ENCODE results near the gene TENM4. TPM values are rescaled to one million over a fixed set of nuclear protein-coding genes. Genes with fewer than 3 reads are reported as not detected.

The TENM4 gene
- polyA plus RNA-seq, 2 of the 4 experiments (the other 2 are of a cell fraction) = 0.06 to 0.31 TPM

DNA sequence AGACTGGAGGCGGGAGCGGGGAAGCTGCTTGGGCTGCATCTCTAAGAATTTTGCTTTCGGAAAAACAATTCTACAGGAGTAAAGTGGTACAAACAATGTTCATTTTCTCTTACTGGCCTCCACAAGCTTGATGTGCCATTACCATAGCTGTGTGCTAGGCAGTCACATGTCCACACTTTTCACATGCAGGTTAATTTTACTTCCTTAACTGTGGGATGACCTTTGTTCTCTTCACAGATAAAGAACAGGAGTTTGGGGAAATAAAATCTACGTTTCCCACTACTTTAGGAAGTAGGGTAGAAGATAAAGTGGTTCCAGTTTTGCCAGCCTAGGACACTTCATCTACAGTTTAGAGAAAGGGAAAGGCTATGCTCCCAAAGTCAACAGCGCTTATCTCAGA lies 539.0 kb downstream of the TENM4 start:
- ATAC-seq (no peak), FAIRE-seq (no peak), DNase-seq (ENCODE audit: low read depth in 1 of 2, low spot score in 1 of 2) (no peak)
- POLR2A ChIA-PET = no interaction called here
- 81% methylated on average over 5 of the region's 5 CpGs for WGBS (ENCODE audit: missing lambda C conversion rate)
- CTCF ChIA-PET = interaction anchor here (1.1 to 3.6 kb wide), 5 partner anchors 9 to 256 kb away, joined by 3 to 14 read pairs (median 5); no protein-coding TSS in a partner anchor
- no peak overlapping the region for H3K27ac ChIP-seq
- no peak overlapping the region for H3K4me3 ChIP-seq
- TF ChIP-seq NFE2L2 (conservative IDR thresholded peaks at IDR 0.05; ENCODE audit: low read length) = no peak
- no peak for TF ChIP-seq SREBF2 (IDR thresholded peaks at IDR 0.05)
- no peak for TF ChIP-seq FOSB (CRISPR knock-in tag; IDR thresholded peaks at IDR 0.05)
- TF ChIP-seq, protein P1, sequence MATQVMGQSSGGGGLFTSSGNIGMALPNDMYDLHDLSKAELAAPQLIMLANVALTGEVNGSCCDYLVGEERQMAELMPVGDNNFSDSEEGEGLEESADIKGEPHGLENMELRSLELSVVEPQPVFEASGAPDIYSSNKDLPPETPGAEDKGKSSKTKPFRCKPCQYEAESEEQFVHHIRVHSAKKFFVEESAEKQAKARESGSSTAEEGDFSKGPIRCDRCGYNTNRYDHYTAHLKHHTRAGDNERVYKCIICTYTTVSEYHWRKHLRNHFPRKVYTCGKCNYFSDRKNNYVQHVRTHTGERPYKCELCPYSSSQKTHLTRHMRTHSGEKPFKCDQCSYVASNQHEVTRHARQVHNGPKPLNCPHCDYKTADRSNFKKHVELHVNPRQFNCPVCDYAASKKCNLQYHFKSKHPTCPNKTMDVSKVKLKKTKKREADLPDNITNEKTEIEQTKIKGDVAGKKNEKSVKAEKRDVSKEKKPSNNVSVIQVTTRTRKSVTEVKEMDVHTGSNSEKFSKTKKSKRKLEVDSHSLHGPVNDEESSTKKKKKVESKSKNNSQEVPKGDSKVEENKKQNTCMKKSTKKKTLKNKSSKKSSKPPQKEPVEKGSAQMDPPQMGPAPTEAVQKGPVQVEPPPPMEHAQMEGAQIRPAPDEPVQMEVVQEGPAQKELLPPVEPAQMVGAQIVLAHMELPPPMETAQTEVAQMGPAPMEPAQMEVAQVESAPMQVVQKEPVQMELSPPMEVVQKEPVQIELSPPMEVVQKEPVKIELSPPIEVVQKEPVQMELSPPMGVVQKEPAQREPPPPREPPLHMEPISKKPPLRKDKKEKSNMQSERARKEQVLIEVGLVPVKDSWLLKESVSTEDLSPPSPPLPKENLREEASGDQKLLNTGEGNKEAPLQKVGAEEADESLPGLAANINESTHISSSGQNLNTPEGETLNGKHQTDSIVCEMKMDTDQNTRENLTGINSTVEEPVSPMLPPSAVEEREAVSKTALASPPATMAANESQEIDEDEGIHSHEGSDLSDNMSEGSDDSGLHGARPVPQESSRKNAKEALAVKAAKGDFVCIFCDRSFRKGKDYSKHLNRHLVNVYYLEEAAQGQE (IDR thresholded peaks at IDR 0.05) = no peak
- no peak for TF ChIP-seq JUNB (IDR thresholded peaks at IDR 0.05)
- no peak for TF ChIP-seq RFX5 (IDR thresholded peaks at IDR 0.05)
- no peak for TF ChIP-seq KDM5A (IDR thresholded peaks at IDR 0.05)
- TF ChIP-seq HOXA7 (CRISPR knock-in tag; IDR thresholded peaks at IDR 0.05) = no peak
- TF ChIP-seq, protein P2, sequence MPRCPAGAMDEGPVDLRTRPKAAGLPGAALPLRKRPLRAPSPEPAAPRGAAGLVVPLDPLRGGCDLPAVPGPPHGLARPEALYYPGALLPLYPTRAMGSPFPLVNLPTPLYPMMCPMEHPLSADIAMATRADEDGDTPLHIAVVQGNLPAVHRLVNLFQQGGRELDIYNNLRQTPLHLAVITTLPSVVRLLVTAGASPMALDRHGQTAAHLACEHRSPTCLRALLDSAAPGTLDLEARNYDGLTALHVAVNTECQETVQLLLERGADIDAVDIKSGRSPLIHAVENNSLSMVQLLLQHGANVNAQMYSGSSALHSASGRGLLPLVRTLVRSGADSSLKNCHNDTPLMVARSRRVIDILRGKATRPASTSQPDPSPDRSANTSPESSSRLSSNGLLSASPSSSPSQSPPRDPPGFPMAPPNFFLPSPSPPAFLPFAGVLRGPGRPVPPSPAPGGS (IDR thresholded peaks at IDR 0.05) = no peak
- TF ChIP-seq ESRRA (IDR thresholded peaks at IDR 0.05; ENCODE audit: borderline replicate concordance, low read length) = no peak
- TF ChIP-seq NPAS2 (CRISPR knock-in tag; IDR thresholded peaks at IDR 0.05; ENCODE audit: borderline replicate concordance) = no peak
- H3K4me1 ChIP-seq = no peaks in the 10 kb centered on the region
- no peaks in the 10 kb centered on the region for H3K9me3 ChIP-seq
- no peak overlapping the region for H3K4me2 ChIP-seq

DNA sequence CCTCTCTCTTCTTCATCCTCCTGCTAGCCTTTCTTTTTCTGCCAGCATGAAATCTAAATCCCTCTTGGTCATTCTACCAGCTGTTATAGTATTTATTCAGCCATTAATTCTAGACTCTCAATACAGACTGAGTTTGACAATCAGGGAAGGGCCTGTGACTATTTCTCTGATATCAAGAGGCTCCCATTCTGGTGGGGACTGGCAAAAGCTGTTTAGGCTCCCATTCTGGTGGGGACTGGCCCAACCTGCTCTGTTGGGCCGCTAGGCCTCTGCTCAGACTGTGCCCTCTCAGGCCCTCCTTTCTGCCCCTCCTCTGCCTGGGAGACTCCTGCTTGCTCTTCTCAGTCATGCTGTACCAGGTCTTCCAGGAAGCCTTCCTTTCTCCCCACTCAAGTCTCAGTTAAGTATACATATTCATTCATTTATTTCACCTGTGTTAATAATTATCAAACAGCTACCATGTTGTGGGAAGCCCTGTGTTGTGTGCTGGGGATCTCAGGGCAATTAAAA lies 542.5 kb downstream of the TENM4 start:
- WGBS (ENCODE audit: missing lambda C conversion rate) = 40% methylated on average over 1 of the region's 1 CpG
- ATAC-seq = no peak

DNA sequence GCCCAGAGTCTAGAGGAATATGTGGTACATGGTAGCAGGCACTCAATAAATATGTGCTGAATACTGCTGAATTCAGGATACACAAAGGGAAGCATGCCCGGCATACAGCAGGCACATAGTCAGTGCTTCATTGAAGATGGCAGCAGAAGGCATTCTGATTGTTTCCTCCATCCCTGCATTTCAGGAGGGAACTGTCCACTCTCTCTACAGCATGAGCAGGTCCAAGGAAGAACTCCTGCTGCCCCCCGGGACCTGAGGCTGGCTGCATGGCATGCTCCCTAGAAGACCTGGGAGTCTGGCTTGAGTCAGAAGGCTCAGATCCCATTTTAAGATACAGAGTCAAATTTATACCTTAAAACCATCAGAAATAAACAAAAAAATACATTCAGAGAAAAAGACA lies 546.8 kb downstream of the TENM4 start:
- CTCF ChIA-PET = interaction anchor here (1.4 to 2.7 kb wide), 2 partner anchors 8 to 248 kb away, joined by 6 to 13 read pairs; no protein-coding TSS in a partner anchor

More for the DNA sequence above, 542.5 kb downstream of the TENM4 start:
- no peak for TF ChIP-seq HOXB5 (CRISPR knock-in tag; IDR thresholded peaks at IDR 0.05)
- TF ChIP-seq, protein P3, sequence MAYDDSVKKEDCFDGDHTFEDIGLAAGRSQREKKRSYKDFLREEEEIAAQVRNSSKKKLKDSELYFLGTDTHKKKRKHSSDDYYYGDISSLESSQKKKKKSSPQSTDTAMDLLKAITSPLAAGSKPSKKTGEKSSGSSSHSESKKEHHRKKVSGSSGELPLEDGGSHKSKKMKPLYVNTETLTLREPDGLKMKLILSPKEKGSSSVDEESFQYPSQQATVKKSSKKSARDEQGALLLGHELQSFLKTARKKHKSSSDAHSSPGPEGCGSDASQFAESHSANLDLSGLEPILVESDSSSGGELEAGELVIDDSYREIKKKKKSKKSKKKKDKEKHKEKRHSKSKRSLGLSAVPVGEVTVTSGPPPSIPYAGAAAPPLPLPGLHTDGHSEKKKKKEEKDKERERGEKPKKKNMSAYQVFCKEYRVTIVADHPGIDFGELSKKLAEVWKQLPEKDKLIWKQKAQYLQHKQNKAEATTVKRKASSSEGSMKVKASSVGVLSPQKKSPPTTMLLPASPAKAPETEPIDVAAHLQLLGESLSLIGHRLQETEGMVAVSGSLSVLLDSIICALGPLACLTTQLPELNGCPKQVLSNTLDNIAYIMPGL (CRISPR knock-in tag; IDR thresholded peaks at IDR 0.05; ENCODE audit: borderline replicate concordance) = no peak
- TF ChIP-seq JUNB (IDR thresholded peaks at IDR 0.05) = no peak
- TF ChIP-seq TP53 (CRISPR knock-in tag; IDR thresholded peaks at IDR 0.05) = no peak
- no peak for TF ChIP-seq NR3C1 (IDR thresholded peaks at IDR 0.05)
- no peak for TF ChIP-seq POLR2A (IDR thresholded peaks at IDR 0.05; ENCODE audit: low read length)
- TF ChIP-seq HOXB13 (CRISPR knock-in tag; IDR thresholded peaks at IDR 0.05; ENCODE audit: low read depth) = no peak
- no peak for TF ChIP-seq KDM1A (IDR thresholded peaks at IDR 0.05; ENCODE audit: low read depth)
- TF ChIP-seq KDM5A (IDR thresholded peaks at IDR 0.05) = no peak
- TF ChIP-seq SREBF2 (IDR thresholded peaks at IDR 0.05) = no peak
- TF ChIP-seq HDAC2 (IDR thresholded peaks at IDR 0.05) = no peak
- no peak for TF ChIP-seq NPAS2 (CRISPR knock-in tag; IDR thresholded peaks at IDR 0.05; ENCODE audit: borderline replicate concordance)
- TF ChIP-seq HOXA7 (CRISPR knock-in tag; IDR thresholded peaks at IDR 0.05) = no peak
- FAIRE-seq (no peak), DNase-seq (ENCODE audit: low read depth in 1 of 2, low spot score in 1 of 2) (no peak)
- Histone ChIP-seq H3K27ac (no peak overlapping the region), H3K4me3 (no peak overlapping the region), H3K9me3 (no peaks in the 10 kb centered on the region), H3K4me2 (no peak overlapping the region), H3K4me1 (no peaks in the 10 kb centered on the region)
- ChIA-PET CTCF (interaction anchor here (0.7 kb wide), 1 partner anchor 8 kb away, joined by 3 read pairs; no protein-coding TSS in a partner anchor), POLR2A (no interaction called here)

More for the DNA sequence above, 546.8 kb downstream of the TENM4 start:
- H3K4me1 ChIP-seq = no peaks in the 10 kb centered on the region
- FAIRE-seq = no peak
- H3K4me3 ChIP-seq = no peak overlapping the region
- TF ChIP-seq CTCF (IDR thresholded peaks at IDR 0.05) (no peak), GATA3 (IDR thresholded peaks at IDR 0.05; ENCODE audit: borderline replicate concordance) (no peak)
- TF ChIP-seq, protein P4, sequence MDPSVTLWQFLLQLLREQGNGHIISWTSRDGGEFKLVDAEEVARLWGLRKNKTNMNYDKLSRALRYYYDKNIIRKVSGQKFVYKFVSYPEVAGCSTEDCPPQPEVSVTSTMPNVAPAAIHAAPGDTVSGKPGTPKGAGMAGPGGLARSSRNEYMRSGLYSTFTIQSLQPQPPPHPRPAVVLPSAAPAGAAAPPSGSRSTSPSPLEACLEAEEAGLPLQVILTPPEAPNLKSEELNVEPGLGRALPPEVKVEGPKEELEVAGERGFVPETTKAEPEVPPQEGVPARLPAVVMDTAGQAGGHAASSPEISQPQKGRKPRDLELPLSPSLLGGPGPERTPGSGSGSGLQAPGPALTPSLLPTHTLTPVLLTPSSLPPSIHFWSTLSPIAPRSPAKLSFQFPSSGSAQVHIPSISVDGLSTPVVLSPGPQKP (IDR thresholded peaks at IDR 0.05; ENCODE audit: low read depth, low read length) = no peak
- POLR2A ChIA-PET = no interaction called here
- no peaks in the 10 kb centered on the region for H3K9me3 ChIP-seq
- WGBS (ENCODE audit: missing lambda C conversion rate) = 31% methylated on average over 2 of the region's 2 CpGs
- DNase-seq (ENCODE audit: low read depth in 1 of 2, low spot score in 1 of 2) = no peak
- H3K4me2 ChIP-seq = no peak overlapping the region
- H3K27ac ChIP-seq = no peak overlapping the region
- ATAC-seq = no peak
